OCI-LY7 (cell line): ENCODE results near the gene RUNX1. TPM values are rescaled to one million over a fixed set of nuclear protein-coding genes. Genes with fewer than 3 reads are reported as not detected.

ENCODE experiments used
- BruUV-seq: library from RNA; stranded (reverse); fragments of 400-500 nt; replicated peaks from 2 replicates; lab custom pipeline; 2021; lab: Mats Ljungman, UMichigan
- CTCF ChIA-PET: fragments of 300-600 bp; sonication (Branson Sonifier 250); formaldehyde crosslinking; loops from one replicate; lab custom pipeline; 2022; ENCODE audit warnings: antibody characterized with exemption; ENCODE audit not compliant: unreplicated experiment; lab: Charles Lee
- POLR2A ChIA-PET: fragments of 300-600 bp; sonication (Branson Sonifier 250); formaldehyde crosslinking; loops from one replicate; lab custom pipeline; 2022; ENCODE audit warnings: antibody characterized with exemption; lab: Charles Lee
- DNase-seq: peaks from one replicate; pipeline ENCODE4 v3.0.0-alpha.2; 2015; ENCODE audit warnings: low spot score
- H2AFZ ChIP-seq: fragments of 200-600 bp; sonication (generic), shearing (Covaris generic); 2 replicates; pipeline ENCODE4 v1.6.1; 2014; ENCODE audit warnings: mild to moderate bottlenecking, antibody characterized with exemption, low read length, moderate library complexity
- H3K27ac ChIP-seq: fragments of 200-600 bp; sonication (generic); 2 replicates; pipeline ENCODE4 v1.5.1; 2014; ENCODE audit warnings: mixed run types, low read depth, mild to moderate bottlenecking, moderate library complexity, low read length, inconsistent platforms; ENCODE audit not compliant: poor library complexity, severe bottlenecking
- H3K36me3 ChIP-seq: fragments of 200-600 bp; sonication (generic); 2 replicates; pipeline ENCODE4 v1.6.1; 2014; ENCODE audit warnings: mild to moderate bottlenecking, antibody characterized with exemption, low read length, moderate library complexity, mixed read lengths; ENCODE audit not compliant: insufficient read depth
- H3K4me1 ChIP-seq: fragments of 200-600 bp; sonication (generic); 2 replicates; pipeline ENCODE4 v1.5.1; 2014; ENCODE audit warnings: mild to moderate bottlenecking, low read length; ENCODE audit not compliant: insufficient read depth, poor library complexity, severe bottlenecking
- H3K4me2 ChIP-seq: fragments of 200-600 bp; sonication (generic); 2 replicates; pipeline ENCODE4 v1.6.1; 2014; ENCODE audit warnings: mild to moderate bottlenecking, low read length
- H3K4me3 ChIP-seq: fragments of 200-600 bp; sonication (generic); 2 replicates; pipeline ENCODE4 v1.5.1; 2014; ENCODE audit warnings: mild to moderate bottlenecking, low read depth, low read length; ENCODE audit not compliant: poor library complexity, severe bottlenecking
- H3K79me2 ChIP-seq: fragments of 200-600 bp; sonication (generic); 2 replicates; pipeline ENCODE4 v1.6.1; 2016; ENCODE audit warnings: low read depth, mild to moderate bottlenecking, low read length, moderate library complexity, mixed read lengths; ENCODE audit not compliant: insufficient read depth
- H3K9me2 ChIP-seq: fragments of 200-600 bp; sonication (generic); 2 replicates; pipeline ENCODE4 v1.6.1; 2016; ENCODE audit warnings: mild to moderate bottlenecking, low read length, mixed read lengths; ENCODE audit not compliant: insufficient read depth
- H3K9me3 ChIP-seq: fragments of 200-600 bp; sonication (generic); 2 replicates; pipeline ENCODE4 v1.6.1; 2014; ENCODE audit warnings: mild to moderate bottlenecking, mixed run types, low read length, mixed read lengths
- H4K20me1 ChIP-seq: fragments of 200-600 bp; sonication (generic); 2 replicates; pipeline ENCODE4 v1.6.1; 2014; ENCODE audit warnings: mild to moderate bottlenecking, antibody characterized with exemption, low read length, moderate library complexity, mixed read lengths; ENCODE audit not compliant: insufficient read depth
- CTCF ChIP-seq: fragments of 200-600 bp; sonication (generic); conservative IDR thresholded peaks from 2 replicates; pipeline ENCODE4 v1.5.1; 2014; ENCODE audit warnings: mild to moderate bottlenecking, antibody characterized with exemption, low read length, moderate library complexity, mixed read lengths
- EZH2phosphoT487 ChIP-seq: fragments of 200-600 bp; sonication (generic); IDR thresholded peaks from 2 replicates; pipeline ENCODE4 v1.6.1; 2018; ENCODE audit warnings: low read depth, borderline replicate concordance, mild to moderate bottlenecking, mixed run types, antibody characterized with exemption, low read length, moderate library complexity, mixed read lengths
- intact Hi-C: fragments of 100-400 bp; cut with micrococcal nuclease; formaldehyde crosslinking; loops from one replicate; pipeline ENCODE4 v1.10.0; 2022; ENCODE audit not compliant: unreplicated experiment
- total RNA-seq, 2 experiments: library from RNA; depleted of rRNA in 1 of 2; stranded (reverse); fragments of >200 nt in 1 of 2; shearing (Covaris generic) in 1 of 2; gene quantifications; 2 replicates each; pipeline ENCODE4 v1.2.3, GENCODE V29; 2014 to 2022

Gene RUNX1
- total RNA-seq, 2 experiments from 2014 or later, result 30.5 to 40.8 TPM

DNA sequence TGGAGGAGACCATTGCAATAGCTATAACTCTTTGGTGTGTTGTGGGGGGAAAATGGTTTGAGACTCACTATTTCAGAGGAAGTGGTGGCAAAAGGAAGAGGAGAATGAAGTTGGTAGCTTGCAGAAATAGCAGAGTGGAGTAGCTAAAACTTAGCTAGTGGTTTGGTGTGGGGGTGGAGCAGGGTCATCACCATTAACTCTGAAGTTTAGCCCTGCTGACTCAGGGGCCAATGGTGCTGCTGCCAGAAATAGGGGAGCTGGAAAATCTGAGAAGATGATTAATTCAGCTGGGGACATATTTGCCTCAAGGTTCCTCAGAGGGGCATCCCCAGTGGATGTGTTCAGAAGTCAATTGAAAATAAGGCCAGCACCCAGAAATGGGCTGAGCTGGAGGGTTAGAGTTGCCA, 65.4 kb downstream of the RUNX1 start:
- Histone ChIP-seq H3K36me3 (peaks cover 34% of the 10 kb centered on the region), H2AFZ (no peak overlapping the region), H3K4me2 (0 out of 2 replicates have a peak overlapping the region, but pooled peaks have one; percentile 4), H3K79me2 (peaks cover 8% of the 10 kb centered on the region; the same call in 1 of the 2 replicates), H3K27ac (no peak overlapping the region), H3K4me1 (peaks cover 20% of the 10 kb centered on the region), H3K9me3 (no peaks in the 10 kb centered on the region), H3K9me2 (no peaks in the 10 kb centered on the region), H4K20me1 (peaks cover 7% of the 10 kb centered on the region), H3K4me3 (no peak overlapping the region)
- POLR2A ChIA-PET, result interaction anchor here (0.5 to 2.0 kb wide), 5 partner anchors 9 to 809 kb away, joined by 3 to 6 read pairs (median 5); no protein-coding TSS in a partner anchor
- CTCF ChIA-PET, result no interaction called here
- intact Hi-C loops, result no loop called here
- no peak for TF ChIP-seq EZH2phosphoT487
- TF ChIP-seq CTCF, result no peak
- BruUV-seq, result no TSS peak
- no peak for DNase-seq

- CTCF ChIA-PET, result no interaction called here
These were observed 67.3 kb downstream of the RUNX1 start for GRCh38 chr21:34981791-34982190.

More at GRCh38 chr21:34981791-34982190, 67.3 kb downstream of the RUNX1 start:
- Histone ChIP-seq H3K4me3 (no peak overlapping the region), H3K79me2 (peaks cover 8% of the 10 kb centered on the region; the same call in 1 of the 2 replicates), H3K36me3 (peaks cover 25% of the 10 kb centered on the region), H3K27ac (no peak overlapping the region), H2AFZ (no peak overlapping the region), H3K4me1 (peaks cover 17% of the 10 kb centered on the region), H3K4me2 (no peak overlapping the region), H3K9me3 (no peaks in the 10 kb centered on the region), H3K9me2 (no peaks in the 10 kb centered on the region), H4K20me1 (peaks cover 7% of the 10 kb centered on the region; the same call in 1 of the 2 replicates)
- TF ChIP-seq CTCF (no peak), EZH2phosphoT487 (no peak)
- no peak for DNase-seq
- POLR2A ChIA-PET, result interaction anchor here (0.6 kb wide), 2 partner anchors 58 to 1264 kb away, joined by 3 read pairs; no protein-coding TSS in a partner anchor
- intact Hi-C loops, result no loop called here
- BruUV-seq, result no TSS peak
